Panc1 (cell line): Measurements from ENCODE around the gene MYBPC3. TPM values are rescaled to one million over a fixed set of nuclear protein-coding genes. Genes with fewer than 3 reads are reported as not detected.

Experiments
- ATAC-seq: fragments of 200-7000 bp; cut with Tn5 transposase; 2 replicates; pipeline ENCODE4 v1.9.1; 2020; ENCODE audit warnings: mild to moderate bottlenecking, moderate library complexity
- BruUV-seq: library from RNA; stranded (reverse); fragments of 400-500 nt; replicated peaks from 2 replicates; lab custom pipeline; 2021; lab: Mats Ljungman, UMichigan
- CTCF ChIA-PET: fragments of 300-600 bp; sonication (Branson Sonifier 250); formaldehyde crosslinking; loops from one replicate; lab custom pipeline; 2022; ENCODE audit warnings: antibody characterized with exemption; lab: Charles Lee
- POLR2A ChIA-PET: fragments of 300-600 bp; sonication (Branson Sonifier 250); formaldehyde crosslinking; loops from one replicate; lab custom pipeline; 2022; ENCODE audit warnings: antibody characterized with exemption; lab: Charles Lee
- DNase-seq: peaks from one replicate; pipeline ENCODE4 v3.0.0-alpha.2; 2010; ENCODE audit warnings: low read depth, low spot score
- H3K27ac ChIP-seq: 2 replicates; pipeline ENCODE4 v1.5.1; 2011; ENCODE audit warnings: mild to moderate bottlenecking, low read length, inconsistent platforms
- H3K27me3 ChIP-seq: fragments of 200-500 bp; sonication (Bioruptor generic); 2 replicates; pipeline ENCODE4 v1.6.0; 2014; ENCODE audit warnings: low read length, inconsistent platforms; ENCODE audit not compliant: control insufficient read depth, insufficient read depth
- H3K36me3 ChIP-seq: fragments of 200-500 bp; sonication (Bioruptor generic); 2 replicates; pipeline ENCODE4 v1.5.1; 2014; ENCODE audit warnings: inconsistent platforms, mild to moderate bottlenecking, low read length, moderate library complexity; ENCODE audit not compliant: control insufficient read depth, insufficient read depth
- H3K4me1 ChIP-seq: 2 replicates; pipeline ENCODE4 v1.5.1; 2011; ENCODE audit warnings: inconsistent platforms, mild to moderate bottlenecking, low read length, moderate library complexity; ENCODE audit not compliant: control insufficient read depth, insufficient read depth
- H3K4me3 ChIP-seq, 2 experiments: 2 replicates each; pipeline ENCODE4 v1.5.1; 2011 to 2012; ENCODE audit warnings: low read depth in 2 of 2, low read length in 2 of 2, mild to moderate bottlenecking in 2 of 2, inconsistent platforms in 1 of 2, moderate library complexity in 1 of 2
- H3K9me3 ChIP-seq: fragments of 200-500 bp; sonication (Bioruptor generic); 2 replicates; pipeline ENCODE4 v1.5.1; 2014; ENCODE audit warnings: low read depth, mild to moderate bottlenecking, inconsistent platforms, low read length, moderate library complexity; ENCODE audit not compliant: control insufficient read depth, insufficient read depth
- POLR2AphosphoS5 ChIP-seq: IDR thresholded peaks from 2 replicates; pipeline ENCODE4 v1.6.1; 2012; ENCODE audit warnings: mild to moderate bottlenecking, low read depth, low read length, moderate library complexity
- SIN3A ChIP-seq: IDR thresholded peaks from 2 replicates; pipeline ENCODE4 v1.6.1; 2012; ENCODE audit warnings: low read depth, mild to moderate bottlenecking, low read length, moderate library complexity, borderline replicate concordance; ENCODE audit not compliant: insufficient read depth
- TCF7L2 ChIP-seq: IDR thresholded peaks from 2 replicates; pipeline ENCODE4 v1.6.1; 2011; ENCODE audit warnings: mild to moderate bottlenecking, low read depth, low read length, inconsistent platforms
- in situ Hi-C: cut with HindIII; loops from 2 replicates; pipeline ENCODE4 v1.10.0; 2016; ENCODE audit warnings: low sequenced_read_pairs, low pct_unique_long_range_greater_than_20kb
- intact Hi-C: fragments of 100-400 bp; cut with micrococcal nuclease; formaldehyde crosslinking; loops from one replicate; pipeline ENCODE4 v1.10.0; 2022; ENCODE audit not compliant: unreplicated experiment
- total RNA-seq: library from RNA; stranded (reverse); gene quantifications from one replicate; pipeline ENCODE4 v1.2.1, GENCODE V29; 2021; ENCODE audit not compliant: unreplicated experiment
- TF ChIP-seq, protein P1 (sequence below), 2 experiments: IDR thresholded peaks; 2 replicates each; pipeline ENCODE4 v1.6.1; 2011 to 2012; ENCODE audit warnings: low read depth in 2 of 2, control low read depth in 1 of 2, low read length in 1 of 2, mild to moderate bottlenecking in 1 of 2, moderate library complexity in 1 of 2; ENCODE audit not compliant: insufficient read depth in 1 of 2
- TF ChIP-seq, protein P2 (sequence below): fragments of 450-650 bp; IDR thresholded peaks from 2 replicates; pipeline ENCODE4 v1.5.1; 2017; ENCODE audit warnings: mild to moderate bottlenecking

The MYBPC3 gene
- total RNA-seq, 1 experiment from 2014 or later, result not detected

DNA sequence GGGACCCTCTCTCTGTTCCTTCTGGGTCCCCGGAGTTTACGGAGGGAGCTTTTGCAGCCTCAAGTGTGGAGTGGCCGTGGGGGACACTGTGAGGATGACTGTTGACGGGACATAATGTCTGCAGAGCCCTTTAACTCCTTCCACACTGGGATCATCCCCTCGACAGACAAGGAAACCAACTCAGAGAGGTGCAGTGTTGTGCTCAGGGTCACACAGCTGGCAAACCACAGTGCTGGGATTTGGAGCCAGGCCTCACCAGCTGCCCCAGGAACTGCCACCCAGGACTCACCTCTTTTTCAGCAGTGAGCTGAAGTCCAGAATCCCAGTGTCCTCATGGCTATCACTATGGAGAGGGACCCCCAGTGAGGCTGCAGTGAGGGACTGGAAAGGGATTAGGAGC, 5.4 kb downstream of the MYBPC3 start:
- TF ChIP-seq POLR2AphosphoS5 (no peak), TCF7L2 (no peak), SIN3A (no peak)
- TF ChIP-seq, protein P1, sequence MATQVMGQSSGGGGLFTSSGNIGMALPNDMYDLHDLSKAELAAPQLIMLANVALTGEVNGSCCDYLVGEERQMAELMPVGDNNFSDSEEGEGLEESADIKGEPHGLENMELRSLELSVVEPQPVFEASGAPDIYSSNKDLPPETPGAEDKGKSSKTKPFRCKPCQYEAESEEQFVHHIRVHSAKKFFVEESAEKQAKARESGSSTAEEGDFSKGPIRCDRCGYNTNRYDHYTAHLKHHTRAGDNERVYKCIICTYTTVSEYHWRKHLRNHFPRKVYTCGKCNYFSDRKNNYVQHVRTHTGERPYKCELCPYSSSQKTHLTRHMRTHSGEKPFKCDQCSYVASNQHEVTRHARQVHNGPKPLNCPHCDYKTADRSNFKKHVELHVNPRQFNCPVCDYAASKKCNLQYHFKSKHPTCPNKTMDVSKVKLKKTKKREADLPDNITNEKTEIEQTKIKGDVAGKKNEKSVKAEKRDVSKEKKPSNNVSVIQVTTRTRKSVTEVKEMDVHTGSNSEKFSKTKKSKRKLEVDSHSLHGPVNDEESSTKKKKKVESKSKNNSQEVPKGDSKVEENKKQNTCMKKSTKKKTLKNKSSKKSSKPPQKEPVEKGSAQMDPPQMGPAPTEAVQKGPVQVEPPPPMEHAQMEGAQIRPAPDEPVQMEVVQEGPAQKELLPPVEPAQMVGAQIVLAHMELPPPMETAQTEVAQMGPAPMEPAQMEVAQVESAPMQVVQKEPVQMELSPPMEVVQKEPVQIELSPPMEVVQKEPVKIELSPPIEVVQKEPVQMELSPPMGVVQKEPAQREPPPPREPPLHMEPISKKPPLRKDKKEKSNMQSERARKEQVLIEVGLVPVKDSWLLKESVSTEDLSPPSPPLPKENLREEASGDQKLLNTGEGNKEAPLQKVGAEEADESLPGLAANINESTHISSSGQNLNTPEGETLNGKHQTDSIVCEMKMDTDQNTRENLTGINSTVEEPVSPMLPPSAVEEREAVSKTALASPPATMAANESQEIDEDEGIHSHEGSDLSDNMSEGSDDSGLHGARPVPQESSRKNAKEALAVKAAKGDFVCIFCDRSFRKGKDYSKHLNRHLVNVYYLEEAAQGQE (IDR thresholded peaks at IDR 0.05; ENCODE audit: insufficient read depth in 1 of 2, low read depth in 2 of 2, low read length in 1 of 2), result no peak
- TF ChIP-seq, protein P2, sequence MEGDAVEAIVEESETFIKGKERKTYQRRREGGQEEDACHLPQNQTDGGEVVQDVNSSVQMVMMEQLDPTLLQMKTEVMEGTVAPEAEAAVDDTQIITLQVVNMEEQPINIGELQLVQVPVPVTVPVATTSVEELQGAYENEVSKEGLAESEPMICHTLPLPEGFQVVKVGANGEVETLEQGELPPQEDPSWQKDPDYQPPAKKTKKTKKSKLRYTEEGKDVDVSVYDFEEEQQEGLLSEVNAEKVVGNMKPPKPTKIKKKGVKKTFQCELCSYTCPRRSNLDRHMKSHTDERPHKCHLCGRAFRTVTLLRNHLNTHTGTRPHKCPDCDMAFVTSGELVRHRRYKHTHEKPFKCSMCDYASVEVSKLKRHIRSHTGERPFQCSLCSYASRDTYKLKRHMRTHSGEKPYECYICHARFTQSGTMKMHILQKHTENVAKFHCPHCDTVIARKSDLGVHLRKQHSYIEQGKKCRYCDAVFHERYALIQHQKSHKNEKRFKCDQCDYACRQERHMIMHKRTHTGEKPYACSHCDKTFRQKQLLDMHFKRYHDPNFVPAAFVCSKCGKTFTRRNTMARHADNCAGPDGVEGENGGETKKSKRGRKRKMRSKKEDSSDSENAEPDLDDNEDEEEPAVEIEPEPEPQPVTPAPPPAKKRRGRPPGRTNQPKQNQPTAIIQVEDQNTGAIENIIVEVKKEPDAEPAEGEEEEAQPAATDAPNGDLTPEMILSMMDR, result no peak

GRCh38 chr11:47345890-47346563, 6.5 kb downstream of the MYBPC3 start:
- no peaks in the 10 kb centered on the region for H3K9me3 ChIP-seq
- no peak for ATAC-seq
- no peaks in the 10 kb centered on the region for H3K36me3 ChIP-seq
- BruUV-seq, result no TSS peak
- H3K4me1 ChIP-seq, result no peaks in the 10 kb centered on the region
- H3K4me3 ChIP-seq, result no peak overlapping the region
- TF ChIP-seq SIN3A (no peak), POLR2AphosphoS5 (no peak), TCF7L2 (no peak)
- TF ChIP-seq, protein P1 (IDR thresholded peaks at IDR 0.05; ENCODE audit: insufficient read depth in 1 of 2, low read depth in 2 of 2, low read length in 1 of 2), result no peak
- TF ChIP-seq, protein P2, result no peak
- in situ Hi-C loops (no loop called here), intact Hi-C loops (no loop called here)
- POLR2A ChIA-PET, result no interaction called here
- DNase-seq, result no peak
- CTCF ChIA-PET, result interaction anchor here (0.9 kb wide), 1 partner anchor 9 kb away, joined by 3 read pairs; no protein-coding TSS in a partner anchor
- H3K27ac ChIP-seq, result no peak overlapping the region
- H3K27me3 ChIP-seq, result no peaks in the 10 kb centered on the region

More for the DNA sequence above, 5.4 kb downstream of the MYBPC3 start:
- H3K36me3 ChIP-seq, result no peaks in the 10 kb centered on the region
- no peaks in the 10 kb centered on the region for H3K27me3 ChIP-seq
- in situ Hi-C loops (no loop called here), intact Hi-C loops (no loop called here)
- DNase-seq, result no peak
- POLR2A ChIA-PET, result no interaction called here
- CTCF ChIA-PET, result no interaction called here
- H3K4me1 ChIP-seq, result no peaks in the 10 kb centered on the region
- H3K4me3 ChIP-seq, result no peak overlapping the region
- no TSS peak for BruUV-seq
- no peaks in the 10 kb centered on the region for H3K9me3 ChIP-seq
- peak; percentile 12; the same call in 1 of the 2 replicates for ATAC-seq
- H3K27ac ChIP-seq, result no peak overlapping the region
